HepG2 (cell line): ENCODE measurements around the gene PLOD2. TPM values are rescaled to one million over a fixed set of nuclear protein-coding genes. Genes with fewer than 3 reads are reported as not detected.

ENCODE experiments used
- BCL3 ChIP-seq: sonication (generic); formaldehyde crosslinking; IDR thresholded peaks from 2 replicates; pipeline ENCODE4 v1.5.1; 2020; ENCODE audit warnings: mild to moderate bottlenecking, missing genetic modification reagents, moderate library complexity
- DPF2 ChIP-seq: sonication (generic); formaldehyde crosslinking; IDR thresholded peaks from 2 replicates; pipeline ENCODE4 v1.4.0; 2020; ENCODE audit warnings: mild to moderate bottlenecking, low read depth, missing genetic modification reagents, borderline replicate concordance
- ESRRA ChIP-seq: sonication (generic); formaldehyde crosslinking; IDR thresholded peaks from 2 replicates; pipeline ENCODE4 v1.5.1; 2020; ENCODE audit warnings: mild to moderate bottlenecking, low read depth, missing genetic modification reagents
- MEIS2 ChIP-seq: sonication (generic); formaldehyde crosslinking; IDR thresholded peaks from 2 replicates; pipeline ENCODE4 v1.9.0; 2021; ENCODE audit warnings: mild to moderate bottlenecking, missing genetic modification reagents
- REST ChIP-seq, 2 experiments: IDR thresholded peaks; 2 replicates each; pipeline ENCODE4 v1.6.1; 2011 to 2012; ENCODE audit warnings: low read length in 2 of 2, borderline replicate concordance in 1 of 2, low read depth in 1 of 2, mild to moderate bottlenecking in 1 of 2, moderate library complexity in 1 of 2
- TARDBP ChIP-seq: sonication (generic); formaldehyde crosslinking; IDR thresholded peaks from 2 replicates; pipeline ENCODE4 v1.8.0; 2022; ENCODE audit warnings: mild to moderate bottlenecking, missing genetic modification reagents
- TBL1XR1 ChIP-seq: fragments of 150-350 bp; IDR thresholded peaks from 2 replicates; pipeline ENCODE4 v1.6.1; 2014; ENCODE audit warnings: borderline replicate concordance, low read length; ENCODE audit not compliant: partially characterized antibody
- USF2 ChIP-seq, 2 experiments: sonication (generic) in 1 of 2; formaldehyde crosslinking in 1 of 2; IDR thresholded peaks; 2 replicates each; pipeline versions ENCODE4 v1.5.1 to v1.6.1; 2011 to 2020; ENCODE audit warnings: borderline replicate concordance in 1 of 2, low read depth in 1 of 2, low read length in 1 of 2, mild to moderate bottlenecking in 1 of 2, missing genetic modification reagents in 1 of 2, moderate library complexity in 1 of 2
- ZNF263 ChIP-seq: sonication (generic); formaldehyde crosslinking; IDR thresholded peaks from 2 replicates; pipeline ENCODE4 v1.4.0; 2020; ENCODE audit warnings: missing genetic modification reagents
- ZNF292 ChIP-seq: sonication (generic); formaldehyde crosslinking; IDR thresholded peaks from 2 replicates; pipeline ENCODE4 v1.8.1; 2022; ENCODE audit warnings: mild to moderate bottlenecking, low read depth, missing genetic modification reagents, borderline replicate concordance
- ZNF329 ChIP-seq: sonication (generic); formaldehyde crosslinking; IDR thresholded peaks from 2 replicates; pipeline ENCODE4 v1.9.0; 2021; ENCODE audit warnings: low read depth, mild to moderate bottlenecking, missing genetic modification reagents
- ZNF501 ChIP-seq: sonication (generic); formaldehyde crosslinking; IDR thresholded peaks from 2 replicates; pipeline ENCODE4 v1.5.1; 2020; ENCODE audit warnings: mild to moderate bottlenecking, moderate library complexity, missing genetic modification reagents
- ZNF503 ChIP-seq: sonication (generic); formaldehyde crosslinking; IDR thresholded peaks from 2 replicates; pipeline ENCODE4 v1.4.0; 2020; ENCODE audit warnings: missing genetic modification reagents
- ZNF512 ChIP-seq: sonication (generic); formaldehyde crosslinking; IDR thresholded peaks from 2 replicates; pipeline ENCODE4 v1.4.0; 2020; ENCODE audit warnings: mild to moderate bottlenecking, missing genetic modification reagents
- ZNF557 ChIP-seq: sonication (generic); formaldehyde crosslinking; IDR thresholded peaks from 2 replicates; pipeline ENCODE4 v1.4.0; 2020; ENCODE audit warnings: missing genetic modification reagents
- ZNF83 ChIP-seq: sonication (generic); formaldehyde crosslinking; IDR thresholded peaks from 2 replicates; pipeline ENCODE4 v1.4.0; 2020; ENCODE audit warnings: missing genetic modification reagents, mild to moderate bottlenecking, borderline replicate concordance
- polyA plus RNA-seq, 8 experiments: library from polyadenylated mRNA; depleted of rRNA in 3 of 8; stranded (reverse) in 7 of 8; unstranded in 1 of 8; fragments of >200 nt; fragmentation: Illumina TruSeq in 4 of 8; extraction: Trizol in 4 of 8; gene quantifications; 2 replicates each; pipeline versions ENCODE4 v1.2.1 to v1.2.3, GENCODE V29; 2011 to 2016; ENCODE audit warnings: low read depth in 4 of 8, missing spikeins in 1 of 8, mixed read lengths in 1 of 8; ENCODE audit not compliant: insufficient read depth in 1 of 8
- total RNA-seq, 5 experiments: library from RNA; depleted of rRNA; stranded (reverse); fragments of >200 nt; fragmentation: Illumina TruSeq; extraction: Trizol; gene quantifications; 2 replicates each; pipeline ENCODE4 v1.2.3, GENCODE V29; 2016; ENCODE audit warnings: low read depth in 1 of 5

The PLOD2 gene
- total and polyA plus RNA-seq, 2 of the 13 experiments (the other 11 are each of a cell fraction or from before 2014, with no cell fraction given) = 107 to 161 TPM

GRCh38 chr3:146160964-146161662, at the start of gene PLOD2 (continued):
- TF ChIP-seq ZNF557 (CRISPR knock-in tag) (0 out of 2 replicates have a peak, but pooled peaks have one; percentile 26), ZNF501 (CRISPR knock-in tag) (peak; percentile 75), USF2 (IDR thresholded peaks at IDR 0.05; ENCODE audit: low read depth, low read length) (no peak), USF2 (CRISPR knock-in tag; IDR thresholded peaks at IDR 0.05; ENCODE audit: borderline replicate concordance) (peak; percentile 46; the same call in 1 of the 2 replicates), ZNF512 (CRISPR knock-in tag) (no peak), REST (IDR thresholded peaks at IDR 0.05; ENCODE audit: borderline replicate concordance in 1 of 2, low read depth in 1 of 2, low read length in 2 of 2) (peak in 1 of 2 experiments; percentile 75; a peak in 2 of 4 replicates), ZNF292 (CRISPR knock-in tag) (peak; percentile 74; the same call in 1 of the 2 replicates), DPF2 (CRISPR knock-in tag) (no peak), ZNF83 (no peak), ZNF329 (peak; percentile 82; the same call in 1 of the 2 replicates), MEIS2 (CRISPR knock-in tag) (peak; percentile 31; the same call in 1 of the 2 replicates), ZNF503 (CRISPR knock-in tag) (peak; percentile 93), ZNF263 (CRISPR knock-in tag) (peak; percentile 91), TBL1XR1 (peak; percentile 80), TARDBP (peak; percentile 91), ESRRA (CRISPR knock-in tag) (peak; percentile 53), BCL3 (peak; percentile 92)
